Fibroblast of lung (primary cell): ENCODE measurements around the gene L3MBTL4.

Experiments
- CTCF ChIP-seq, 2 donors: IDR thresholded peaks in 1 of 2; conservative IDR thresholded peaks in 1 of 2; 1 replicate in 1 of 2; 2 replicates in 1 of 2; pipeline ENCODE4 v1.5.1; 2011 to 2012; ENCODE audit warnings: low read length in 2 of 2, control low read depth in 1 of 2, inconsistent platforms in 1 of 2, low read depth in 1 of 2, mild to moderate bottlenecking in 1 of 2
- EZH2 ChIP-seq: IDR thresholded peaks from 2 replicates; pipeline ENCODE4 v1.5.1; 2012; ENCODE audit warnings: low read length, control low read depth, mild to moderate bottlenecking; ENCODE audit errors: missing control alignments

- TF ChIP-seq CTCF (conservative IDR thresholded peaks at IDR 0.05 in 1 of 2, IDR thresholded peaks at IDR 0.05 in 1 of 2; ENCODE audit: low read depth in 1 of 2, low read length in 2 of 2) (no peak), EZH2 (no peak)
Observed at GRCh38 chr18:6060149-6060548, 354.6 kb downstream of the L3MBTL4 start.
